ENCODE data around the gene SBK2.

SBK2 gene

DNA sequence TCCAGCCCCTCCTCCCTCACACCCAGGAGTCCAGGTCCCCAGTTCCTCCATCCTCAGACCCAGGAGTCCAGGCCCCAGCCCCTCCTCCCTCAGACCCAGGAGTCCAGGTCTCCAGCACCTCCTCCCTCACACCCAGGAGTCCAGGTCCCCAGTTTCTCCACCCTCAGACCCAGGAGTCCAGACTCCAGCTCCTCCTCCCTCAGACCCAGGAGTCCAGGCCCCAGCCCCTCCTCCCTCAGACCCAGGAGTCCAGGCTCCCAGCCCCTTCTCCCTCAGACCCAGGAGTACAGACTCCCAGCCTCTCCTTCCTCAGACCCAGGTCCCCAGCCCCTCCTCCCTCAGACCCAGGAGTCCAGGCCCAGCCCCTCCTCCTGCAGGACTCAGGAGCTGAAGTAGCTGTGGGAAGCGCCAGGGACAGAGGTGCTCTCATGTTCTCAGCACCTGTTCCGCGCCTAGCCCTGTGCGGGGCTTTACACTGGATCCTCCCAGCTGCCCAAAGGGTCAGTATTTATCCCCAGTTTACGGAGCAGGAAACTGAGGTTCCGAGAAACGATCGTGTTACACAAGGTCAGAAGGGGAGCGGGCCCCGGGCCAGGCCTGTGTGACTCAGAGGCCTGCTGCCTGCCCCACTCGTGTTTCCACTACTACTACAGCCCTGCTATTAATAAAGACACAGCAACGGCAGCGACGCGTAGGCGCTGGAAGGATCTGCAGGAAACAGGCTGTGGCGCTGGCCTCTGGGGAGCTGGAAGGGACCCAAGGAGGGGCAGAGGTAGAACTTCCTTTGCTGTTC, 10.1 kb upstream of the SBK2 start:
- Histone ChIP-seq H3K4me1 (ENCODE audit: insufficient read depth, low read length) (no peaks in the 10 kb centered on the region), H3K9me3 (ENCODE audit: insufficient read depth, low read length, severe bottlenecking) (no peaks in the 10 kb centered on the region), H3K79me2 (ENCODE audit: insufficient read depth, low read length) (no peaks in the 10 kb centered on the region), H4K20me1 (ENCODE audit: insufficient read depth, low read length) (no peaks in the 10 kb centered on the region), H3K27me3 (ENCODE audit: insufficient read depth, low read length, poor library complexity) (no peaks in the 10 kb centered on the region), H3K9ac (ENCODE audit: low read depth, low read length) (no peak overlapping the region), H2AFZ (ENCODE audit: low read depth, low read length) (no peak overlapping the region), H3K4me2 (ENCODE audit: insufficient read depth, low read length) (no peak overlapping the region), H3K4me3 (ENCODE audit: low read depth in 1 of 2, low read length in 2 of 2) (no peak overlapping the region), H3K36me3 (ENCODE audit: insufficient read depth, low read length) (no peaks in the 10 kb centered on the region), H3K27ac (ENCODE audit: low read length) (no peak overlapping the region)
- no peak for ATAC-seq (ENCODE audit: insufficient read depth, low read depth)
- TF ChIP-seq, protein P1, sequence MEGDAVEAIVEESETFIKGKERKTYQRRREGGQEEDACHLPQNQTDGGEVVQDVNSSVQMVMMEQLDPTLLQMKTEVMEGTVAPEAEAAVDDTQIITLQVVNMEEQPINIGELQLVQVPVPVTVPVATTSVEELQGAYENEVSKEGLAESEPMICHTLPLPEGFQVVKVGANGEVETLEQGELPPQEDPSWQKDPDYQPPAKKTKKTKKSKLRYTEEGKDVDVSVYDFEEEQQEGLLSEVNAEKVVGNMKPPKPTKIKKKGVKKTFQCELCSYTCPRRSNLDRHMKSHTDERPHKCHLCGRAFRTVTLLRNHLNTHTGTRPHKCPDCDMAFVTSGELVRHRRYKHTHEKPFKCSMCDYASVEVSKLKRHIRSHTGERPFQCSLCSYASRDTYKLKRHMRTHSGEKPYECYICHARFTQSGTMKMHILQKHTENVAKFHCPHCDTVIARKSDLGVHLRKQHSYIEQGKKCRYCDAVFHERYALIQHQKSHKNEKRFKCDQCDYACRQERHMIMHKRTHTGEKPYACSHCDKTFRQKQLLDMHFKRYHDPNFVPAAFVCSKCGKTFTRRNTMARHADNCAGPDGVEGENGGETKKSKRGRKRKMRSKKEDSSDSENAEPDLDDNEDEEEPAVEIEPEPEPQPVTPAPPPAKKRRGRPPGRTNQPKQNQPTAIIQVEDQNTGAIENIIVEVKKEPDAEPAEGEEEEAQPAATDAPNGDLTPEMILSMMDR (IDR thresholded peaks at IDR 0.05; ENCODE audit: borderline replicate concordance, extremely low read depth, low read length, poor library complexity, severe bottlenecking) = no peak
- no peak for TF ChIP-seq EZH2 (IDR thresholded peaks at IDR 0.05; ENCODE audit: borderline replicate concordance, low read depth, low read length, severe bottlenecking)
- no peak for DNase-seq

DNA sequence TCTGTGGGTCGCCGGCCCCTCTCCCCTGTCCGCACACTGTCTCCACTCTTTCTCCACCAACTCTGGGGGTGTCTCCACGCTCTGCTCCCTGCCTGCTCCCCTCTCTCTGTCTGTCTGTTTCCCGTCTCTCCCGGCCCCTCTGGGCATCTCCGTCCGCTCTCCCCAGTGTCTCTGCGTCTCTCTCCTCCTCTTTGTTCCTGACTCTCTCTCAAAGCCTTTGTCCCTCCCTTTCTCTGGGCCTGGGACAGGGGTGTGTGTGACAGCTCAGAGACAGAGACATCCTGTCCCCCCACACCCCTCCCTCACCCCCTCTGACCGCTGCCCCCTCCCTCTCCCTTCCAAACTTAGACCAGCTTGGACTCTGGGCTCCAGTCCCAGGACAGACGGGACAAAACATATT, 9.1 kb upstream of the SBK2 start:
- Histone ChIP-seq H3K27me3 (ENCODE audit: insufficient read depth, low read length, poor library complexity) (no peaks in the 10 kb centered on the region), H2AFZ (ENCODE audit: low read depth, low read length) (no peak overlapping the region), H3K4me1 (ENCODE audit: insufficient read depth, low read length) (no peaks in the 10 kb centered on the region), H3K79me2 (ENCODE audit: insufficient read depth, low read length) (no peaks in the 10 kb centered on the region), H3K27ac (ENCODE audit: low read length) (no peak overlapping the region), H3K9ac (ENCODE audit: low read depth, low read length) (no peak overlapping the region), H4K20me1 (ENCODE audit: insufficient read depth, low read length) (no peaks in the 10 kb centered on the region), H3K4me3 (ENCODE audit: low read depth in 1 of 2, low read length in 2 of 2) (no peak overlapping the region), H3K4me2 (ENCODE audit: insufficient read depth, low read length) (no peak overlapping the region), H3K36me3 (ENCODE audit: insufficient read depth, low read length) (no peaks in the 10 kb centered on the region), H3K9me3 (ENCODE audit: insufficient read depth, low read length, severe bottlenecking) (no peaks in the 10 kb centered on the region)
- no peak for TF ChIP-seq EZH2 (IDR thresholded peaks at IDR 0.05; ENCODE audit: borderline replicate concordance, low read depth, low read length, severe bottlenecking)
- TF ChIP-seq, protein P1 (IDR thresholded peaks at IDR 0.05; ENCODE audit: borderline replicate concordance, extremely low read depth, low read length, poor library complexity, severe bottlenecking) = no peak
- ATAC-seq (ENCODE audit: insufficient read depth, low read depth) = no peak
- DNase-seq = no peak

DNA sequence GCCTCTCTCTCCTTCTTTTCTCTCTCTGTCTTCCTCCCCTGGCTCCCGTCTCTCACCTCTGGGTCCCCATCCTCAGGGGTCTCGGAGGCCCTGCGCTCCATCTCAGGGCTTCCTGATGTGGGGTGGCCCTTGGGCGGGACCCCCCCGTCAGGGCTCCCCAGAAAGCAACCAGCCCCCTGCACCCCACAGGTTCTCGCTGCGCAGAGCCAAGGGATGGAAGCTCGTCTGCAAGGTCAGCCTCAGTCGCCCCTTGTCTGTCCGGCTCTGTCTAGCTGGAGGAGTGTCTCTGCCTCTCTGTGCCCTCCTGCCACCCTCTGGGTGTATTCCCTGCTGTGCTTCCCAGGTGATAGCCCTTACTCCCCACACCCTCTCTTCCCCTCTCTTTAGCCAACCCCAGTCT, 8.5 kb upstream of the SBK2 start, which contains the start of gene SBK3:
Gene SBK3 (minus strand): TSS at position 101 of the 400 bp plus-strand sequence. CDS start 0 bp downstream, at position 101.
- DNase-seq = no peak
- ATAC-seq (ENCODE audit: insufficient read depth, low read depth) = no peak
- H3K4me3 ChIP-seq (ENCODE audit: low read depth in 1 of 2, low read length in 2 of 2) = no peak within 1 kb of the TSS
- H3K79me2 ChIP-seq (ENCODE audit: insufficient read depth, low read length) = no peaks in the 10 kb centered on the region
- no peak within 1 kb of the TSS for H3K4me2 ChIP-seq (ENCODE audit: insufficient read depth, low read length)
- H3K4me1 ChIP-seq (ENCODE audit: insufficient read depth, low read length) = no peaks in the 10 kb centered on the region
- no peaks in the 10 kb centered on the region for H3K36me3 ChIP-seq (ENCODE audit: insufficient read depth, low read length)
- no peak within 1 kb of the TSS for H3K27ac ChIP-seq (ENCODE audit: low read length)
- H4K20me1 ChIP-seq (ENCODE audit: insufficient read depth, low read length) = no peaks in the 10 kb centered on the region
- H2AFZ ChIP-seq (ENCODE audit: low read depth, low read length) = no peak within 1 kb of the TSS
- no peak within 1 kb of the TSS for H3K9ac ChIP-seq (ENCODE audit: low read depth, low read length)
- no peaks in the 10 kb centered on the region for H3K27me3 ChIP-seq (ENCODE audit: insufficient read depth, low read length, poor library complexity)
- H3K9me3 ChIP-seq (ENCODE audit: insufficient read depth, low read length, severe bottlenecking) = no peaks in the 10 kb centered on the region
- TF ChIP-seq EZH2 (IDR thresholded peaks at IDR 0.05; ENCODE audit: borderline replicate concordance, low read depth, low read length, severe bottlenecking) = no peak
- TF ChIP-seq, protein P1 (IDR thresholded peaks at IDR 0.05; ENCODE audit: borderline replicate concordance, extremely low read depth, low read length, poor library complexity, severe bottlenecking) = no peak
